Tibial artery (tissue), 4 donors: ENCODE results near the gene RIC3.

Experiments used
- DNase-seq, 2 donors: peaks; one replicate each; pipeline ENCODE4 v3.0.0-alpha.2; 2019
- H3K27ac ChIP-seq, 2 donors: fragments of 200-600 bp; sonication (generic) in 1 of 2; 1 replicate in 1 of 2; 2 replicates in 1 of 2; pipeline ENCODE4 v1.5.1; 2018 to 2019; ENCODE audit warnings: mild to moderate bottlenecking in 1 of 2
- H3K27me3 ChIP-seq, 2 donors: fragments of 200-600 bp; sonication (generic) in 1 of 2; one replicate each; pipeline versions ENCODE4 v1.5.1 to v1.6.0; 2016 to 2019
- H3K36me3 ChIP-seq, 3 donors: fragments of 200-600 bp; sonication (generic) in 2 of 3; one replicate each; pipeline ENCODE4 v1.5.1; 2016 to 2019; ENCODE audit warnings: mild to moderate bottlenecking in 2 of 3
- H3K4me1 ChIP-seq, 4 donors: fragments of 200-600 bp; sonication (generic) in 2 of 4; 1 replicate in 3 of 4; 2 replicates in 1 of 4; pipeline ENCODE4 v1.5.1; 2016 to 2019
- H3K4me3 ChIP-seq, 2 donors: fragments of 200-600 bp; sonication (generic) in 1 of 2; 1 replicate in 1 of 2; 2 replicates in 1 of 2; pipeline ENCODE4 v1.5.1; 2018 to 2019; ENCODE audit warnings: mild to moderate bottlenecking in 2 of 2
- H3K9me3 ChIP-seq, 3 donors: fragments of 200-600 bp; sonication (generic) in 1 of 3; one replicate each; pipeline ENCODE4 v1.5.1; 2016 to 2019
- CTCF ChIP-seq, 2 experiments: fragments of 200-600 bp in 1 of 2; fragments of 450-650 bp in 1 of 2; IDR thresholded peaks; one replicate each; pipeline ENCODE4 v1.5.1; 2017 to 2019; ENCODE audit warnings: antibody characterized with exemption in 2 of 2, mild to moderate bottlenecking in 1 of 2, moderate library complexity in 1 of 2
- intact Hi-C: fragments of 100-400 bp; cut with DNase I; formaldehyde crosslinking; loops from one replicate; pipeline ENCODE4 v1.15.0; 2023; ENCODE audit warnings: low total_unique reads

The RIC3 gene

GRCh38 chr11:8126649-8127289 lies 42.1 kb downstream of the RIC3 start:
- Histone ChIP-seq H3K27me3 (no peaks in the 10 kb centered on the region), H3K36me3 (no peaks in the 10 kb centered on the region), H3K27ac (no peak overlapping the region), H3K4me1 (no peaks in the 10 kb centered on the region), H3K4me3 (no peak overlapping the region), H3K9me3 (no peaks in the 10 kb centered on the region)
- no peak for DNase-seq
- no peak for TF ChIP-seq CTCF (IDR thresholded peaks at IDR 0.05)
- intact Hi-C loops, result no loop called here

GRCh38 chr11:8122173-8122764 lies 46.6 kb downstream of the RIC3 start:
- intact Hi-C loops, result no loop called here
- peaks cover 0 to 3% (median 0%) of the 10 kb centered on the region in 3 donors for H3K36me3 ChIP-seq
- H3K9me3 ChIP-seq, result no peaks in the 10 kb centered on the region
- no peaks in the 10 kb centered on the region for H3K27me3 ChIP-seq
- H3K27ac ChIP-seq, result no peak overlapping the region
- DNase-seq, result no peak
- TF ChIP-seq CTCF (IDR thresholded peaks at IDR 0.05), result no peak
- no peak overlapping the region for H3K4me3 ChIP-seq
- no peaks in the 10 kb centered on the region for H3K4me1 ChIP-seq

GRCh38 chr11:8111636-8112035 lies 57.2 kb downstream of the RIC3 start:
- no peak for DNase-seq
- Histone ChIP-seq H3K4me3 (no peak overlapping the region), H3K27me3 (no peaks in the 10 kb centered on the region), H3K36me3 (peaks cover 0 to 25% (median 0%) of the 10 kb centered on the region in 3 donors), H3K27ac (no peak overlapping the region), H3K4me1 (no peaks in the 10 kb centered on the region), H3K9me3 (peaks cover 0 to 10% (median 0%) of the 10 kb centered on the region in 3 donors)
- intact Hi-C loops, result no loop called here
- TF ChIP-seq CTCF (IDR thresholded peaks at IDR 0.05), result no peak

- H3K27ac ChIP-seq, result no peak overlapping the region
- H3K4me3 ChIP-seq, result no peak overlapping the region
- intact Hi-C loops, result no loop called here
- no peak for TF ChIP-seq CTCF (IDR thresholded peaks at IDR 0.05)
- no peak for DNase-seq
- no peaks in the 10 kb centered on the region for H3K27me3 ChIP-seq
- H3K9me3 ChIP-seq, result peaks cover 0 to 10% (median 0%) of the 10 kb centered on the region in 3 donors
- no peaks in the 10 kb centered on the region for H3K4me1 ChIP-seq
- H3K36me3 ChIP-seq, result peaks cover 0 to 38% (median 4%) of the 10 kb centered on the region in 3 donors
Measured at GRCh38 chr11:8110396-8110795, 58.4 kb downstream of the RIC3 start.

GRCh38 chr11:8109675-8110074 lies 59.1 kb downstream of the RIC3 start:
- intact Hi-C loops, result no loop called here
- Histone ChIP-seq H3K36me3 (peaks cover 0 to 45% (median 8%) of the 10 kb centered on the region in 3 donors), H3K9me3 (peaks cover 0 to 8% (median 0%) of the 10 kb centered on the region in 3 donors), H3K4me1 (no peaks in the 10 kb centered on the region), H3K4me3 (no peak overlapping the region), H3K27me3 (no peaks in the 10 kb centered on the region), H3K27ac (no peak overlapping the region)
- DNase-seq, result no peak
- no peak for TF ChIP-seq CTCF (IDR thresholded peaks at IDR 0.05)
